GM19099 (cell line): ENCODE measurements around the gene TBCK.

ENCODE experiments used
- POLR2A ChIP-seq: IDR thresholded peaks from 3 replicates; pipeline ENCODE4 v1.6.1; 2011; ENCODE audit warnings: low read depth; ENCODE audit not compliant: insufficient read length; ENCODE audit errors: extremely low read depth

TBCK gene

DNA sequence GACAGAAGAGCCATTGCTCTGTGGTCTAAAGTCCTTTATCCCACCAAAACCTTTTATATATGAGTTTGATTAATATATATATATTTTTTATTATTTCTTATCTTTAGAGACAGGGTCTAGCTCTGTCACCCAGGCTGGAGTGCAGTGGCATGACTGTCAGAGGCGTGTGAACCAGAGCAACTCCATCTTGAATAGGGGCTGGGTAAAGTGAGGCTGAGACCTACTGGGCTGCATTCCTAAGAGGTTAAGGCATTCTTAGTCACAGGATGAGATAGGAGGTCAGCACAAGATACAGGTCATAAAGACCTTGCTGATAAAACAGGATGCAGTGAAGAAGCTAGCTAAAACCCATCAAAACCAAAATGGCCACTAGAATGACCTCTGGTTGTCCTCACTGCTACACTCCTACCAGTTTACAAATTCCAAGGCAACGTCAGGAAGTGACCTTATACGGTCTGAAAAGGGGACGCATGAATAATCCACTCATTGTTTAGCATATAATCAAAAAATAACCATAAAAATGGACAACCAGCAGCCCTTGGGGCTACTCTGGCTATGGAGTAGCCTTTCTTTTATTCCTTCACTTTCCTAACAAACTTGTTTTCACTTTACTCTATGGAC, 10.5 kb downstream of the TBCK start:
- no peak for TF ChIP-seq POLR2A

DNA sequence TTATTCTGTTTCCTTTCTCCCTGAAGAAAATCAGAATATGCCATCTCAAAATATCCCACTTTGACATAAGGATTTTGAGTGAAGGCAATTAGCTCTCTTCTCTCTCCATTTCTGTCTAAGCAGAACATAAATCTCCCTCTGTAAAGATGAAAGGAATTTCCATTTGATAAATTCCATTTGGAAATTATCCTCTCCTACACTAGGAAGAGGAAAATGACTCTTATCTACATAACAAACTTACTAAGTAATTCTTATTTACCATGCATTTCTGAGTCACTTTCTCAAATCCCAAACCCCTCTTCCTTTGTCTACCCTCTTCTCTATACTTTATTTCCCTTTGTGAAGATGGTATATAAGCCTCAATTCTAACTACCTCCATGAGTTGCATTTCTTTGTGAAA, 11.4 kb downstream of the TBCK start:
- no peak for TF ChIP-seq POLR2A

DNA sequence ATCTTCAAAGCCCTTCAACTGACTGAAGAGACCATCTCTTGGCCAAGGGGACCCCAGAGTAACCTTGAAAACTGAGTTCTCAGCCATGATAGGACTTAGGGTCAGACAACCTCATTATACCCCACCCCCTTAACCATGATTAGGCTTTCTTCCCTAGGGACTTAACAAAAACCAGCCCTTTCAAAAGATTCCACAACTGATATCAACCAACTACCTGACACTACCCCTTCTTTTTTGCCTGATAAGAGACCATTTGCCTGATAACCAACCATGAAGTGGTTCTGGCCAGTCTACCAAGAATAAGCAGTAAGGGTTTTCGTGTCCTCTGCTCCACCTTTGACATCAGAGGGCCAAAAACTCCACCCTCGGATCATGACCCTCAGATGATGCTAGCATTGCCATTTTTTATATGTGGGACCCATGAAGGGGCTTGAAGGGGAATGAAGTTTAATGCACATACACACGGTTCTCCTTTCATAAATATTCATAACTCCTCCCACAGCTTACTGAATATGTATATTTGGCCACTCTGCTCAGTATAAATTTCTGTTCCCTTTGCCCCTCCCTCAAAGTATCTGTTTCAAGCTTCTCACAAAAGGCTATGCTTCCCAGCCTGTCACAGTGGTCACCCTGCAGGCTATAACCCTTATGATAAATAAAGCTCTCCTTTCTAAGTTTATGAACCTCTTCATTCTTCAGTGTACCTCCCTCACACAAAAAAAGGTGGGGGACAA, 12.3 kb downstream of the TBCK start:
- TF ChIP-seq POLR2A: no peak

DNA sequence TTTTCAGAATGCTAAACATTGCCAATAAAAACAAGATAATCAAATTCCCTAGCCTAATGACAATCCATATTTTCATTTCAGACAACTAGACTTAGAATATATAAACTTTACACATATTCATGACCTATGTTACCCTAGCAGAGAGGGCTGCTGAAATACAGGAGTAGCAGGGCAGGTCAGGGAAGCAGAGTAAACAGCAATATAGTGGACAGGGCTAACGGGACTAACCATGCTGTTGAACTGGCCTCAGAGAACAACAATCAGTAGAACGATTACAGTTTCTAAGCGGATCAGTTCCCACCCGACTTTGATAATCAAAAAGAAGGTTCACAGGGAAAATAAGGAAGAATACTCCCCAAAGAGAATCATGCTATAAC, 14.0 kb downstream of the TBCK start:
- no peak for TF ChIP-seq POLR2A

GRCh38 chr4:106301393-106302061, 14.5 kb downstream of the TBCK start:
- no peak for TF ChIP-seq POLR2A

GRCh38 chr4:106299977-106300376, 16.0 kb downstream of the TBCK start:
- TF ChIP-seq POLR2A: no peak

GRCh38 chr4:106297245-106298035, 18.6 kb downstream of the TBCK start:
- no peak for TF ChIP-seq POLR2A

DNA sequence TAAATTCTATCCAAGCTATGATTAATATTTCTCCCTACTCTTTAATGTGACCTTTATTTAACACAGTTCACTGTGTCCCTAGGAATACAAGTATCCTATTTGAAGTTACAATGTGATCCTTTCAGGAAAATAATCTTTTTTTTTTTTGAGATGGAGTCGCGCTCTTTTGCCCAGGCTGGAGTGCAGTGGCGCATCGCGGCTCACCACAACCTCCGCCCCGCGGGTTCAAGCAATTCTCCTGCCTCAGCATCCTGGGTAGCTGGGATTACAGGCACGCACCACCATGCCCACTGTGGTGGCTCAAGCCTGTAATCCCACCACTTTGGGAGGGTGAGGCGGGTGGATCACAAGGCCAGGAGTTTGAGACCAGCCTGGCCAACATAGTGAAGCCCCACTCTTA, 21.9 kb downstream of the TBCK start:
- TF ChIP-seq POLR2A: no peak

- no peak for TF ChIP-seq POLR2A
These were observed 24.3 kb downstream of the TBCK start for GRCh38 chr4:106291678-106292077.

DNA sequence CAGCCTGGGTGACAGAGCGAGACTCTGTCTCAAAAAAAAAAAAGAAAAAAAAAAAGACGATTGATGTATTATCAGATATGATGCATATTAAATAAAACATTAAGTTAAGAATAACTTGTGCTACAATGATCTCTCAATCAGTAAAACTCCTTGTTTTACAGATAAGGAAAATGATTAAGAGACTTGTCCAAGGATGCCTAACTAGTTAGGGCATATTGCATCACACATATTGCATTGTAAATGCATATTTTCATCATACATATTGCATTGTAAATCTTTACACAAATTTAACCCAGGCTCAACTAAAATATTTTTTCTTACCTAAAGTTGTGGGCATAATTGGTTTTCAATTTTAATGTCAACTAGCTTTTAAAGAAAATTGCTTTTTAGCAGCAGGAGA, 26.3 kb downstream of the TBCK start:
- no peak for TF ChIP-seq POLR2A

GRCh38 chr4:106287353-106287969, 28.5 kb downstream of the TBCK start:
- TF ChIP-seq POLR2A: no peak

DNA sequence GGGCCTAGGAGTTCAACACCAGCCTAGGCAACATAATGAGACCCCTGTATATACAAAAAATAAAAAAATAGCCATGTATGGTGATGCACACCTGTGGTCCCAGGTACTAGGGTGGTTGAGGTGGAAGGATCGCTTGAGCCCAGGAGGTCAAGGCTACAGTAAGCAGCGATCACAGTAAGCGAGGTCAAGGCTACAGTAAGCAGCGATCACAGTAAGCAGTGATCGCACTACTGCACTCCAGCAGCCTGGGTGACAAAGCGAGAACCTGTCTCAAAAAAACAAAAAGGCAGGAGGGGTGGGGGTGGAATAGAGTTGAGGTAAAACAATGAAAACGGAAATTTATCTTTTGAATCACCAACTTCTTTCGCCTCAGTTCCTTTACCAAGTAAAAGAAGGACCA, 29.4 kb downstream of the TBCK start:
- TF ChIP-seq POLR2A: no peak

DNA sequence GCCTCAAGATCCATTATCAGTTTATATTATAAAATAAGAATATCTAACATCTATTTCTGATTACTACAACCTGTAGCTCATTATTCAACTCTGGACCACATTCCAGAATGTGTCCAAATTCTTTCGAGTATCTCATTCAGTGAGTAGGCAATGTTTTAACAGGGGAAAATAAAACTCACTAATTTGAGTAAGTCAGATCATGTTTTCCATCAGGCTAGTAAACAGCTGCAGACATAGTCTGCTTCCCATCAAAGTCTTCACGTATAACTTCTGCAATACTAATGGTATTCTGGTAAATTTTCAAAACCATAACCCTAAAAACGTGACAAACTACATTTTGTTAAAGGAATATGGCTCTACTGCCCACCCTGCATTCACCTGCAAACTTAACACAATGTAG, 31.8 kb downstream of the TBCK start:
- no peak for TF ChIP-seq POLR2A

DNA sequence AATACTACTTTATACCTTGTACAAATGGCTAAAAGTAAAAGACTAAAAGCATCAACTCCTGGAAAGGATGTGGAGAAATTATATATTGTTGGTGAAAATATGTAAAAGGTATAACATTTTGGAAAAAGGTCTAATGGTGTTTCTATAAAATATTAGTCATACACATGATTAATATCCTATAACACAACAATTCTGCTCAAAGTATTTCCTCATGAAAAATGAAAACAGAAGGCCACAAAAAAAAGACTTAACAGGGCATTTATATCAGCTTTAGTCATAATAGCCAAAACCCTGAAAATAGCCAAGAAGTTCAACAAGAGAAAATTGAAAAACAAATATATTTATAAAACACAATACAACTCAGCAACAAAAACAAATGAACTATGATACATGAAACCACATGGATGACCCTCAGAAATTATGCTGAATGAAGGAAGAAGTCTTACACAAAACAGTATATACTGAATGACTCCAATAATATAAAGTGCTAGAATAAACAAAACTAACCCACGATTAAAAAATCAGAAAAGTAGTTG, 38.8 kb downstream of the TBCK start:
- no peak for TF ChIP-seq POLR2A

DNA sequence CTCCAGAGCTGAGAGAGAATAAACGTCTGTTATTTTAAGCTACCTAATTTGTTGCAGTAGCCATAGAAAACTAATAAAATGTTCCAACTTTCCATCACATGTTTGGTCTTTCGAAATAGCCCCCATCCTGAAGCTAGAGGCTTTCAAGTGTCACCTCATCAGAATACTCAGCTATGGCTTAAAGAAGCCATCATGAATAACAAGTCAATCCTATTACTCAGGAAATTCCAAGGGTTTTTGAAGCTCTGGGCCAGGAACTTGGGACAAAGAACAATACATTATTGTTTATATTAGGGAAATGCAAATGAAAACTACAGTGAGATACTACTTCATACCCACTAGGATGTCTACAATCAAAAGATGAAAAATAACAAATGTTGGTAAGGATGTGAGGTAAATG, 42.2 kb downstream of the TBCK start:
- no peak for TF ChIP-seq POLR2A
